Ishikawa (cell line): ENCODE data around the gene PKM.
A peak's percentile ranks its signal among the peaks of the same experiment; 100 is the strongest.

Source experiments
- CEBPB ChIP-seq: IDR thresholded peaks from 2 replicates; pipeline ENCODE4 v1.6.1; 2012
- CREB1 ChIP-seq: IDR thresholded peaks from 2 replicates; pipeline ENCODE4 v1.6.1; 2012; ENCODE audit warnings: low read depth
- EGR1 ChIP-seq: IDR thresholded peaks from 2 replicates; pipeline ENCODE4 v1.6.1; 2012
- EP300 ChIP-seq: IDR thresholded peaks from 2 replicates; pipeline ENCODE4 v1.6.1; 2012; ENCODE audit warnings: borderline replicate concordance
- FOXM1 ChIP-seq: IDR thresholded peaks from 2 replicates; pipeline ENCODE4 v1.6.1; 2012; ENCODE audit warnings: low read depth, borderline replicate concordance
- MAX ChIP-seq: IDR thresholded peaks from 2 replicates; pipeline ENCODE4 v1.6.1; 2012
- NFIC ChIP-seq: IDR thresholded peaks from 2 replicates; pipeline ENCODE4 v1.6.1; 2012
- RAD21 ChIP-seq: IDR thresholded peaks from 2 replicates; pipeline ENCODE4 v1.6.1; 2012; ENCODE audit warnings: low read depth
- REST ChIP-seq: IDR thresholded peaks from 2 replicates; pipeline ENCODE4 v1.6.1; 2012; ENCODE audit warnings: low read depth, mild to moderate bottlenecking
- TAF1 ChIP-seq: IDR thresholded peaks from 2 replicates; pipeline ENCODE4 v1.6.1; 2012; ENCODE audit warnings: low read depth, mild to moderate bottlenecking
- TCF12 ChIP-seq: IDR thresholded peaks from 2 replicates; pipeline ENCODE4 v1.6.1; 2012; ENCODE audit warnings: low read depth
- TEAD4 ChIP-seq: IDR thresholded peaks from 2 replicates; pipeline ENCODE4 v1.6.1; 2012
- USF1 ChIP-seq: IDR thresholded peaks from 2 replicates; pipeline ENCODE4 v1.6.1; 2012
- YY1 ChIP-seq: IDR thresholded peaks from 2 replicates; pipeline ENCODE4 v1.6.1; 2012; ENCODE audit warnings: low read depth
- ZBTB7A ChIP-seq: IDR thresholded peaks from 2 replicates; pipeline ENCODE4 v1.6.1; 2012; ENCODE audit warnings: low read depth

The PKM gene

GRCh38 chr15:72272213-72272996 lies 41.4 kb upstream of the PKM start, which contains the start of gene PARP6:
TSS of gene PARP6 (minus strand) at chr15:72272554. CDS start at chr15:72267477, 5,077 bp downstream.
- TF ChIP-seq TEAD4 (no peak), USF1 (peak; percentile 98), TCF12 (no peak), FOXM1 (no peak), MAX (peak; percentile 99), YY1 (no peak; the same call in 1 of the 2 replicates), EGR1 (peak; percentile 36; the same call in 1 of the 2 replicates), CREB1 (peak; percentile 62; the same call in 1 of the 2 replicates), EP300 (peak; percentile 7; the same call in 1 of the 2 replicates)

- TF ChIP-seq USF1, result no peak
- TF ChIP-seq EP300, result peak; percentile 6; the same call in 1 of the 2 replicates
These were observed 40.9 kb upstream of the PKM start for GRCh38 chr15:72271895-72272212.

- TF ChIP-seq ZBTB7A (no peak), NFIC (no peak)
These were observed 40.2 kb upstream of the PKM start for GRCh38 chr15:72271221-72271620.

- TF ChIP-seq RAD21 (no peak), USF1 (no peak), FOXM1 (no peak), REST (no peak), TCF12 (no peak), EGR1 (no peak), EP300 (no peak), MAX (no peak)
These were observed 38.7 kb upstream of the PKM start for GRCh38 chr15:72269739-72270138.

- TF ChIP-seq REST (no peak), TEAD4 (no peak), TAF1 (no peak), EP300 (no peak), EGR1 (no peak), USF1 (no peak), ZBTB7A (no peak), FOXM1 (no peak), MAX (no peak), CREB1 (no peak), NFIC (no peak), YY1 (no peak), TCF12 (no peak), RAD21 (no peak), CEBPB (no peak)
These were observed 34.0 kb upstream of the PKM start for GRCh38 chr15:72265031-72265430.
